NCI-H128 (cell line): ENCODE measurements around the gene POU3F2.

Experiments
- DNase-seq: peaks from one replicate; lab custom pipeline; 2025; ENCODE audit not compliant: unreplicated experiment; lab: John Stamatoyannopoulos, UW

The POU3F2 gene

GRCh38 chr6:98834060-98835031 lies at the start of gene POU3F2:
Gene POU3F2 (plus strand): TSS chr6:98834574. CDS start chr6:98834874, 300 bp downstream.
- peak; percentile 92 for DNase-seq

- DNase-seq: peak; percentile 15
Observed at GRCh38 chr6:98787435-98787834, 46.9 kb upstream of the POU3F2 start.

GRCh38 chr6:98787961-98788360 lies 46.4 kb upstream of the POU3F2 start:
- no peak for DNase-seq

GRCh38 chr6:98794307-98794842 lies 40.0 kb upstream of the POU3F2 start:
- no peak for DNase-seq

GRCh38 chr6:98797217-98797994 lies 37.0 kb upstream of the POU3F2 start:
- no peak for DNase-seq

- DNase-seq: no peak
Observed at GRCh38 chr6:98800866-98801265, 33.5 kb upstream of the POU3F2 start.

GRCh38 chr6:98808541-98809210 lies 25.7 kb upstream of the POU3F2 start:
- DNase-seq: no peak

GRCh38 chr6:98812220-98812619 lies 22.2 kb upstream of the POU3F2 start:
- DNase-seq: no peak

- no peak for DNase-seq
Observed at GRCh38 chr6:98816799-98817198, 17.6 kb upstream of the POU3F2 start.

GRCh38 chr6:98821756-98822405 lies 12.5 kb upstream of the POU3F2 start:
- DNase-seq: no peak

GRCh38 chr6:98823428-98824161 lies 10.8 kb upstream of the POU3F2 start:
- no peak for DNase-seq

GRCh38 chr6:98824162-98824901 lies 10.0 kb upstream of the POU3F2 start:
- DNase-seq: no peak

- no peak for DNase-seq
Observed at GRCh38 chr6:98824902-98825599, 9.3 kb upstream of the POU3F2 start.

GRCh38 chr6:98825600-98826230 lies 8.7 kb upstream of the POU3F2 start:
- DNase-seq: no peak

GRCh38 chr6:98827295-98828159 lies 6.8 kb upstream of the POU3F2 start:
- DNase-seq: no peak

- no peak for DNase-seq
Observed at GRCh38 chr6:98828211-98828788, 6.1 kb upstream of the POU3F2 start.

- no peak for DNase-seq
Observed at GRCh38 chr6:98828941-98829411, 5.4 kb upstream of the POU3F2 start.
